Thyroid gland (tissue), 4 donors: Measurements from ENCODE around the gene HOXC11. TPM values are rescaled to one million over a fixed set of nuclear protein-coding genes. Genes with fewer than 3 reads are reported as not detected.

Experiments
- DNase-seq, 2 donors: peaks; one replicate each; pipeline ENCODE4 v3.0.0-alpha.2; 2019
- H3K27ac ChIP-seq, 3 donors: fragments of 200-600 bp; sonication (generic); 1 replicate in 2 of 3; 2 replicates in 1 of 3; pipeline ENCODE4 v1.5.1; 2016 to 2019; ENCODE audit warnings: mild to moderate bottlenecking in 1 of 3, moderate library complexity in 1 of 3
- H3K27me3 ChIP-seq: fragments of 200-600 bp; sonication (generic); one replicate; pipeline ENCODE4 v1.5.1; 2019
- H3K36me3 ChIP-seq, 2 donors: fragments of 200-600 bp; sonication (generic); one replicate each; pipeline ENCODE4 v1.5.1; 2016 to 2019
- H3K4me1 ChIP-seq, 2 donors: fragments of 200-600 bp; sonication (generic); one replicate each; pipeline ENCODE4 v1.5.1; 2017 to 2019
- H3K4me3 ChIP-seq, 3 donors: fragments of 200-600 bp; sonication (generic); replicated peaks in 1 of 3; 1 replicate in 2 of 3; 2 replicates in 1 of 3; pipeline ENCODE4 v1.5.1; 2016; ENCODE audit warnings: mild to moderate bottlenecking in 1 of 3
- H3K9me3 ChIP-seq: fragments of 200-600 bp; sonication (generic); one replicate; pipeline ENCODE4 v1.5.1; 2017
- CTCF ChIP-seq, 6 experiments: fragments of 200-600 bp in 3 of 6; fragments of 450-650 bp in 3 of 6; sonication (generic) in 3 of 6; IDR thresholded peaks; one replicate each; pipeline ENCODE4 v1.5.1; 2016 to 2019; ENCODE audit warnings: antibody characterized with exemption in 6 of 6, mild to moderate bottlenecking in 2 of 6, inconsistent platforms in 1 of 6, moderate library complexity in 1 of 6
- POLR2A ChIP-seq, 2 donors: fragments of 450-650 bp; IDR thresholded peaks; one replicate each; pipeline ENCODE4 v1.6.1; 2017; ENCODE audit warnings: antibody characterized with exemption in 2 of 2, mild to moderate bottlenecking in 2 of 2, moderate library complexity in 1 of 2
- WGBS, 2 donors: methylation state at CpG; one replicate each; pipeline ENCODE4 v1.1.5; 2017; 5-methylcytosine and 5-hydroxymethylcytosine counted together
- intact Hi-C: fragments of 100-400 bp; cut with DNase I; formaldehyde crosslinking; loops from one replicate; pipeline ENCODE4 v1.15.1; 2023
- microRNA counts, 2 donors: library from miRNA; unstranded; fragments of <30 nt; microRNA quantifications; one replicate each; lab custom pipeline; 2016 to 2017
- microRNA-seq: library from miRNA; unstranded; fragments of <30 nt; microRNA quantifications from one replicate; pipeline ENCODE4, GENCODE V29; 2016
- small RNA-seq: library from RNA; depleted of rRNA; stranded (forward); fragments of <200 nt; gene quantifications from one replicate; pipeline ENCODE3, GENCODE V24; 2016
- total RNA-seq, 4 donors: library from RNA; depleted of rRNA; stranded (reverse); fragments of >200 nt; gene quantifications; one replicate each; pipeline ENCODE4 v1.2.3, GENCODE V29; 2016

HOXC11 gene
- total RNA-seq, 4 donors from 2014 or later, result not detected

DNA sequence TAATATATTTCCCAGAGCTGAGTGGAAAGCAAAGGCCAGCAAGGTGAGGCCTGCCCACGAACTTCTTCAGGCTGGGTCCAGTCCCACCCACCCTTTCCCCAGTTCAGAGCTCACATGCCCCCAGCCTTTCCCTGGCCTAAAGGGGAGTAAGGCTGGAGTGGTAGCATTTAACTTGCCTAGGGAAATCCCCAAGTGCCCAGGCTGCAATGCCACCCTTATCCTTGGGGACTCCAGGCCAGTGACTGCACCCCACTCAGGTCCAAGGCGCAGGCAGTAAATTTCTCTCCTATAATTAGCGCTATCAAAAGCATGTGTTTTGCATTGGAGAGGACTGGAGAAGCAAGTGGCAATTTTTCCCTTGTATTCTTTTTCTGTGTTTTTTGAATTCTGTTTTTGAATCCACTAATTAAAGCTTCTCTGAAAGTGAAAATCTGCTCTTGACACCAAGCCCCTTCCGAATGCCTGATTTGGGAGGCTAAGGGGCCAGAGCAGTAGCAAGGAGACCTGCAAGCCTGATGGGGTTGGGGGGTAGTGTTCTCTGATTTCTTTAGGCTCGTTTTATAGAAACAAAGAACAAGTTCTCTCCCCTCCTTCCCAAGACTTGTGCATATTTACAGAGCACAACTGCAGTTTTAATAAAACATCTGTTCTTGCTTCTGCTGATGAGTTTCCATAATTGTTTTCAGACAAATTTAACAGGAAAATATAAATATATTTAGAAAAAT is 51.8 kb downstream of the HOXC11 start:
- DNase-seq, result no peak
- H3K27ac ChIP-seq, result no peak overlapping the region
- no peaks in the 10 kb centered on the region for H3K9me3 ChIP-seq
- TF ChIP-seq POLR2A (IDR thresholded peaks at IDR 0.05) (no peak), CTCF (IDR thresholded peaks at IDR 0.05) (no peak)
- WGBS, 2 donors, result 19 to 39% methylated on average over 5 of the region's 5 CpGs
- no peak overlapping the region for H3K4me3 ChIP-seq
- intact Hi-C loops, result no loop called here
- H3K36me3 ChIP-seq, result no peaks in the 10 kb centered on the region
- H3K4me1 ChIP-seq, result peaks cover 0 to 10% of the 10 kb centered on the region in 2 donors
- peaks cover 80% of the 10 kb centered on the region for H3K27me3 ChIP-seq

GRCh38 chr12:54025499-54026405 is 52.8 kb downstream of the HOXC11 start:
- H3K4me1 ChIP-seq, result peaks cover 0 to 6% of the 10 kb centered on the region in 2 donors
- WGBS, 2 donors, result 10 to 25% methylated on average over 7 of the region's 7 CpGs
- no peak overlapping the region for H3K4me3 ChIP-seq
- no peaks in the 10 kb centered on the region for H3K36me3 ChIP-seq
- H3K9me3 ChIP-seq, result no peaks in the 10 kb centered on the region
- H3K27ac ChIP-seq, result no peak overlapping the region
- no peak for DNase-seq
- intact Hi-C loops, result no loop called here
- TF ChIP-seq CTCF (IDR thresholded peaks at IDR 0.05), result no peak
- TF ChIP-seq POLR2A (IDR thresholded peaks at IDR 0.05), result no peak
- peaks cover 76% of the 10 kb centered on the region for H3K27me3 ChIP-seq

DNA sequence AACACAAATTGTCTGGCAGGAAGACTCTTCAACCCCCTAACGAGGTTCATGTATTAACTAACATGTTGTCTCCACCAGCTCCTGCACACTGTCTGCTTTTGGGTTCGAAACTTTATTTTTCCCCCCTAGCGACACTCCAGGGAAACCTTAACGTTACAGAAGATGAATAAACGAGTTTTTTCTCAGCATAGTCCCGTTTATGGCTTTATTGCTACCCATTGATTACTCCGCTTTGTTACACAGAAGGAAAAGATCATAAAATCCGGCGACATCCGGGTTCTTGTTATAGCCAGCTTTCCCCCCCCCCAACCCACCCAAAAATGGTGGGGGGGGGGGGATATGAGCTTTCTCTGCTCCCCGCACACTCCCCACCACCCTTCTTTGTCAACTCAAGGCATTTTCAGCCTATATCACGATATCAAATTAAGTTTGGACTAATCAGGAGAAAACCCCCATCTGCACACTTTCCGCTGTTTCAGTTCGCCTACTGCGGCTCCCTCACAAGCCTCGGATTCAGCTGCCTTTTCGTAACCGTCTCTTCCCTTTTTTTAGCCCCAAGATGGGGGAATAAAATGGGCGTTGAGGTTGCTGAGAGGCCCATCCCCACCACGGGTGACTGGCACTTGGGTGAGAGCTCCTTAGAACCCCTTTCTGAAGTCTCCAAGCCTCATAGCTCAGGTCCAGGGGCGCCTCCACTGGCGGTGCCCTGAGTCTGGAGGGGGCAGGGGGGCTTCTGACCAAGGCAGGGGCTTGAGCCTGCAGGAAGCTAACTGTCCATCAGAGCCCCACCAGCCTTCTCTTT is 53.9 kb downstream of the HOXC11 start:
- Histone ChIP-seq H3K4me3 (no peak overlapping the region), H3K36me3 (no peaks in the 10 kb centered on the region), H3K4me1 (peaks cover 0 to 10% of the 10 kb centered on the region in 2 donors), H3K27me3 (peaks cover 77% of the 10 kb centered on the region), H3K9me3 (no peaks in the 10 kb centered on the region), H3K27ac (no peak overlapping the region)
- WGBS, 2 donors, result 15 to 26% methylated on average over 22 of the region's 22 CpGs
- TF ChIP-seq CTCF (IDR thresholded peaks at IDR 0.05) (no peak), POLR2A (IDR thresholded peaks at IDR 0.05) (no peak)
- no peak for DNase-seq
- intact Hi-C loops, result no loop called here

MicroRNA genes within 50 kb of the gene (microRNA counts, 767-probe panel; counts per million panel counts)
- 0 to 2,875 counts per million in 2 donors for microRNA hsa-miR-196a-5p (lab: Ali Mortazavi, UCI)

Small RNA genes within 50 kb of the gene (microRNA-seq; reads per million reads assigned to microRNA genes)
- gene MIR196A2, result 7.7 reads per million, percentile 21 among the genes with 10 or more reads in this experiment

Small RNA genes within 50 kb of the gene (small RNA-seq; reads per million reads assigned to genes)
- not detected for gene AC012531.3
- gene AC012531.4, result not detected
- 0.28 reads per million for gene MIR196A2
- not detected for gene RF01905
- gene RF01906, result not detected

Other genes with a start within 250 kb of the HOXC11 start
- 100 to 1,000 TPM; 153 to 212 (median 155) TPM for gene CALCOCO1, start 245.7 kb upstream of the HOXC11 start, total RNA-seq
- not detected for gene CISTR, start 221.1 kb upstream of the HOXC11 start, total RNA-seq
- not detected for gene HOXC13, start 34.3 kb upstream of the HOXC11 start, total RNA-seq
- not detected for gene HOXC12, start 18.2 kb upstream of the HOXC11 start, total RNA-seq
- not detected for gene HOTAIR, start 1.8 kb downstream of the HOXC11 start, total RNA-seq
- gene HOXC10, start 12.0 kb downstream of the HOXC11 start, total RNA-seq, result not detected
- under 1 TPM in 2 of 4 donors, not detected in 2; 0.22 to 0.27 TPM for gene HOXC9, start 27.0 kb downstream of the HOXC11 start, total RNA-seq
- gene HOXC8, start 35.9 kb downstream of the HOXC11 start, total RNA-seq, result not detected
- gene HOXC6, start 55.3 kb downstream of the HOXC11 start, total RNA-seq, result not detected
- gene HOXC5, start 59.9 kb downstream of the HOXC11 start, total RNA-seq, result under 1 TPM in 1 of 4 donors, not detected in 3; 0.27 TPM
- under 1 TPM in 2 of 4 donors, not detected in 2; 0.22 to 0.27 TPM for gene HOXC4, start 80.7 kb downstream of the HOXC11 start, total RNA-seq
- gene SMUG1, start 215.9 kb downstream of the HOXC11 start, total RNA-seq, result 10 to 100 TPM; 33.6 to 44.2 (median 39.7) TPM